HG03571 (cell line): ENCODE results near the gene SIGLEC8.
"Not testable (repeated sequence)": the region's sequence is repeated elsewhere in the genome, so short reads cannot be mapped to it uniquely, and the experiment has no call there.

Experiments
- ATAC-seq: cut with Tn5 transposase; IDR thresholded peaks from one replicate; pipeline ENCODE4 v1.9.1; 2021; ENCODE audit not compliant: unreplicated experiment

SIGLEC8 gene

DNA sequence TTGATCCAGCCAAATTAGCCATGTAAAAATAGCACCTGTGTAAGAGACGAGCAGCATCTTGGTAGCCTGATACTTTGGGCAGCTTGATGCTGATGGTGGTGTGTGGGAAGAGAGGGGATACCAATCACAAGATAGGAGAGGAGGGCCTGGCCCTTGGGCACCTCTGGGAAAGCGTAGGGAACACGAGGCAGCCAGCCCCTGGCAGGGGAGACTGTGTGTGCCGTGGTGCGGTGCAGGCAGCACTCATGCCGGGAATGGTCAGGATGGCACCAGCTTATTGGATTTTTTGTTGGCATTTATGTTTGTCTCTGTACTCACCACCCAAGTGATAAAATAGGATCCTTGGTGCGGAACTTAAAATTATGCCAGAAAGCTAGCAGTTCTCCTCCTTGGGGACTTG is 10.2 kb downstream of the SIGLEC8 start:
- no peak for ATAC-seq

- not testable (repeated sequence) for ATAC-seq
These were observed 10.7 kb downstream of the SIGLEC8 start for GRCh38 chr19:51447510-51447909.

DNA sequence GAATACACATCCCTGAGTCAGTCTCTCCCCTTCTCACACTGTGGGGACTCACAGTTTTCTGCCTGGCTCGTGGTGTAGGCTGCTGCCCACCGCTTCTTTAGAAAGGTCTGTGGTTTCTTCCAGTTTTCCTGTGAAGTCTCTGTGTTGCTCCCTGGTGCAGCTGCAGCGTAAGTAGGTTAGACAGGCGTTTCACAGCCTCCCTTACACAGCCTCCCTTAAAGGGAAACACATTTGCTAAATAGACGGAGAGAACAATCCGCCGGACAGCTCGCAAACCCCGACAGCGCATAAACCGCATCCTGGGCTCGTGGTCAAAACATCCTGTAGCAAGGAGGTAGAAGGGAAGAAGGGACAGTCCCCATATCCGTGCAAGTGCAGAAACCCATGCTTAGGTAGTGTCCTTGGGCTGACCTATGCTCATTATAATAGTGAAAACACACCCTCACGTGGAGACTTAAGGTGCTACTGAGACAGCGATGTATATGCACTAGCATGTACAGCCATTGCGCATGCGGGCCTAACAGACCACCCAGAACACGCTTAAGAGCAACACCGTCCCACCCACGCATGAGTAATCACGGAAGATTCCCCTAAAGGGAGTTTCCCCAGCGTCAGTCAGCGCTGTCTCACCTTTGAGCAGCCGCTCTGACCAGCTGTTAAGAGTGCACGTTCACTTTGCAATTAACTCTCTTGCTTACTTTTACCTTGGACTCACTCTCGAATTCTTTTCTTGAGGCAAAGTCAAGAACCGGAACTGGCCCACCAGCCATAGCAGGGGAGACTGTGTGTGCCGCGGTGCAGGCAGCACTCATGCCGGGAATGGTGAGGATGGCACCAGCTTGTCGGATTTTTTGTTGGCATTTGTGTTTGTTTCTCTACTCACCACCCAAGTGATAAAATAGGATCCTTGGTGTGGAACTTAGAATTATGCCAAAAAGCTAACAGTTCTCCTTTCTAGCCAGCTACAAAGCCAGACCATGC is 16.6 kb downstream of the SIGLEC8 start:
- ATAC-seq, result peak; percentile 88

DNA sequence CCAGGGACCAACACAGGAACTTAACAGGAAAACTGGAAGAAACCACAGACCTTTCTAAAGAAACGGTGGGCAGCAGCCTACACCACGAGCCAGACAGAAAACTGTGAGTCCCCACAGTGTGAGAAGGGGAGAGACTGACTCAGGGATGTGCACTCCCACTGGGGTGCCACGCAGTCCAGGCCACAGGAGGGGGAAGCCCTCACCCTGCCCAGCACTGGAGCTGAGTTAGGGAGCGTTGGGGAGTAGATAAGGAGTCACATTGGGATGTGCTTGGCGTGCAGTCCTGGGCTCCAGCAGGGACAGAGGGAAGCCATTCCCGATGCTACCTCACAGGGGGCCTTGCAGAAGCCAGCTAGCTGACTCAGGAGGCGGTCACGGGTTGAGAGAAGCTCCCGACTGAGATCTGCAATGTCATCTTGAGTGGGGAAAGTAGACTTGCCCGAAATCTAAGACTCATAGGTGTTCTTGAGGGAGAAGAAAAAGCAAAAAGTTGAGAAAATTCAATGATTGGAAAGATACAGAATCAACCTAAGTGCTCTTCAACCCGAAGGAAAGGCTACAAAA is 17.3 kb downstream of the SIGLEC8 start:
- ATAC-seq, result no peak

DNA sequence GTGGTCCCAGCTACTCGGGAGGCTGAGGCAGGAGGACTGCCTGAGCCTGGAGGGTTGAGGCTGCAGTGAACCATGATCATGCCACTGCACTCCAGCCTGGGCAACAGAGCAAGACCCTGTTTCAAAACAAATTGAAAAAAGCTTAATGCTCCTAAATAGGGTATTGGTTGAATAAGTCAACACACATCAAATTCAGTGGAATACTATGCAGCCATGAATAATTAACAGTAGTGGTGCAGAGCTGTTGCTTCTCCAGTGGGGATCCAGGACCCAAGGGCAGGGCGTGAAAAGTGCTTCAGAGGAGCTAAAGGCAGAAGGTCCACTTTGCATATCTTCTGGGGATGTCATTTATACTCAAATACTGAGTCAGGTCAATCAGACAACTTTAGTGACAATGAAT is 18.2 kb downstream of the SIGLEC8 start:
- ATAC-seq, result no peak

GRCh38 chr19:51439021-51439465 is 19.2 kb downstream of the SIGLEC8 start:
- ATAC-seq, result no peak

DNA sequence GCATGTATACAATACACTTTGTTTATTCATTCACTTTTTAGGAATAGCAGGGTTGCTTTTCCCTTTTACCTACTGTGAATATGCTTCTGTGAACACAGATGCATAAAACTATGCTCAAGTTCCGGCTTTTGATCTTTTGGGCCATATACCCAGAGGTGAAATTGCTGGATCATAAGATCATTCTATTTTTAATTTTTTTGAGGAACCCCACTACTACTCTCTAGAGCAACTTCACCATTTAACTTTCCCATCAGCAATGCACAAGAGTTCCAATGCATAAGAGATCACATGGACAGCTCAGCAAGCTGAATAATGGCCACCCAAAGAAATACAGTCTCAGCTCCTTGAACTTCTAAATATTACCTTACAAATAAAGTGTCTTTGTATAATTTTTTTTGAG is 23.8 kb downstream of the SIGLEC8 start:
- ATAC-seq, result no peak

- ATAC-seq, result no peak
These were observed 25.2 kb downstream of the SIGLEC8 start for GRCh38 chr19:51433043-51433442.

DNA sequence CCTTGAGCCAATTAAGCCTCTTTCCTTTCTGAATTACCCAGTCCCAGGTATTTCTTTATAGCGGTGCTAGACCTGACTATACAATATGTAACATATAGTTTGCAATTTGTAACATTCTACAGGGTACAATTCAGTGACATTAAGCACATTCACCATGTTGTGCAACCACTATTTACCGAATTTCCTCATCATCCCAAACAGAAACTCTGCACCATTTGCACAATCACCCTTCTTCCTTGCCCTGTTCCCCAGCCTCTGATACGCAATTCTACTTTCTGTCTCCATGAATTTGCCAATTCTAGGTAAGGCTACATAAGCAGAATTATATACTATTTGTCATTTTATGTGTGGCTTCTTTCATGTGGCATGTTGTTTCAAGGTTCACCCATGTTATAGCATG is 27.1 kb downstream of the SIGLEC8 start:
- ATAC-seq, result no peak

- no peak for ATAC-seq
These were observed 28.0 kb downstream of the SIGLEC8 start for GRCh38 chr19:51430221-51430620.

- no peak for ATAC-seq
These were observed 31.1 kb downstream of the SIGLEC8 start for GRCh38 chr19:51427201-51427600.

DNA sequence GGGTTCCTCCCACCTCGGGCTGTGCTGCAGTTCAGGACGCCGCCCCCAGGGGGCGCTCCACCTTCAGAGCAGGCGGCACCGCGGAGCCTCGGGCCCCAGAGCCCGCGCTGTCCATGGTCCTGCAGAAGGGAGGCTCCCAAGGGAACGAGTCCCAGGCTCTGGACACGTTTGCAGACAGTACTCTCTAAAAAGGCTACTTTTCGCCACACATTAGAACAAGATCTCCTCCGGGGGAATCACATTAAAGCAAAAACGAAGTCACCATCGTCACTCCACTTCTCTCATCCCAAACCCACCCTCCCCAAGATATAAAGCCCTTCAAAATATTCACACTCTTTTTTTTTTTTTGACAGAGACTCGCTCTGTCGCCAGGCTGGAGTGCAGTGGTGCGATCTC is 36.2 kb downstream of the SIGLEC8 start:
- ATAC-seq, result no peak

- no peak for ATAC-seq
These were observed 36.8 kb downstream of the SIGLEC8 start for GRCh38 chr19:51421229-51422052.

DNA sequence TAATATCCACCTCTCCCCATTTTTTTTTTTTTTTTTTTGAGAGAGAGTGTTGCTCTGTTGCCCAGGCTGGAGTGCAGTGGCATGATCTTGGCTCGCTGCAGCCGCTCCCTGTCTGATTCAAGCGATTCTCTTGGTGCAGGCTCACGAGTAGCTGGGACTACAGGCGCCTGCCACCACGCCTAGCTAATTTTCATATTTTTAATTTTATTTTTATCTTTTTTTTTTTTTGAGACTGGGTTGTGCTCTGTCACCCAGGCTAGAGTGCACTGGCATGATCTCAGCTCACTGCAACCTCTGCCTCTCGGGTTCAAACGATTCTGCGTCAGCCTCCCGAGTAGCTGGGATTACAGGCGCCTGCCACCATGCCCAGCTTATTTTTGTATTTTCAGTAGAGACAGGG is 37.7 kb downstream of the SIGLEC8 start:
- ATAC-seq, result not testable (repeated sequence)

DNA sequence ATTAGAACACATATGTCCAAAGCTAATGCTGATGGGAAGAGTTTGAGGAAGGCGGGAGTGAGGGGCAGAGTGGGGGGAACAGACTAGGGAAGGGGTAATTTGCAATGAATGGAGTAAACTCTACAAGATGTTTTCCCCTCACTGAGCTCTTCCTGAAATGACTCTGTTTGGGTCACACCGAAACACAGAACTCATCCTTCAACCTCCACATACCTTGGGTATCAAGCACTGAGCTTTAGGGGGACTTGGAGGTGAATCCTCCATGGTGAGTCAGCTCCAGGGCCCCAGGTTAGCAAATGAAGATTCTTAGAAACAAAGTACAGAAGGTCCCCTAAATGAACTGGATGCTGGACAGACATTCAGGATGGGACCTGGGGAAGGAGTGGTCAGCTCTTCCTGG is 39.5 kb downstream of the SIGLEC8 start:
- ATAC-seq, result no peak

DNA sequence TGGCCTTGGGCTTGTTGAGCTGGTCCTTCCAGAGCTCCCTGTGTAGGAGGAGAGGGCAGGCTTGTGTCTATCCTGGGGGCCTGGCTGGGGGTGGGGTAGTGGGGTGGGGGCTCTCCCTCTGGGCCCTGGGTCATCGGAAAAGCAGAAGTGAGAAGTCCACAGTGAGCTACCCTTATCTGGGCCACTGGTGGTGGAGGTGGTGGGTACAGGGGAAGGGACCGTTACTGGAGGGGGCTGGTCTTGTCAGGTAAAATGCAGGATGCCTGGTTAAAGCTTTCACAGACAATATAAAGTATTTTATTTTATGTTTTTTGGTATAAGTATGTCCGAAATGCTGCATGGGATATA is 40.5 kb downstream of the SIGLEC8 start:
- ATAC-seq, result peak; percentile 43

DNA sequence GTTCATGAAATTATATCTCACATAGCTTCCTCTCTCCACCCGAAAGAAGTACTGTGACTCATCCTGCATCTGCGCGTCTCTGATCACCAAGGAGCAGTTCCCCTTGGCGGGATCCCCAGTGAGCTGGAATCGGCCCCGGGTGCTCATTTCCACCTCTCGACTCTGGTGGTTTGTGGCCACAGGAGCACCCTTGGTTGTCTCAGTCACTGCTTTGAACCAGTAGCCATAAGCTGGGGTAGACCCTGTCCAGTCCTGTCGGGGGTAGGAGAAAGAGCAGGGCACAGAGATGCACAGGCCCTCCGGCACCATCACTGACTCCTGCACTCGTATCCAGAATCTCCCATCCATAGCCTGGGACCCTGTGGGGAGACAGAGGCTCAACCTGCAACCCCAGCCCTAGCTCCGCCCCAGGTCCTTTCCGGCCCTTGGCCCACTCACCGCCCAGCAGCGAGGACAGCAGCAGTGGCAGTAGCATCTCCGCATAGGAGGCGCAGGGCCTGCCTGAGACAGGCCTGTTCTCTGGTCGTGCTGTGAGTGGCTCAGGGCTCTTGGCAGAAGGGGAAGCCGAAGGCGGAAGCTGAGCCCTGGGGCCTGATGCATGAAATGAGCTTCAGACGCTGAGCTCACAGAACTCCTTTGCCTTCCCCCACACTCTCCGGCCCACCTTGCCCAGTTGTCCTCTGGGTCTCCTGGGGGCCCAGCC is 41.0 kb downstream of the SIGLEC8 start, which contains the start of gene SIGLEC10:
Gene SIGLEC10, minus strand, starts transcription at position 536 of the 703 bp plus-strand sequence. Its CDS starts 61 bp downstream, at position 475.
- ATAC-seq, result peak; percentile 83

DNA sequence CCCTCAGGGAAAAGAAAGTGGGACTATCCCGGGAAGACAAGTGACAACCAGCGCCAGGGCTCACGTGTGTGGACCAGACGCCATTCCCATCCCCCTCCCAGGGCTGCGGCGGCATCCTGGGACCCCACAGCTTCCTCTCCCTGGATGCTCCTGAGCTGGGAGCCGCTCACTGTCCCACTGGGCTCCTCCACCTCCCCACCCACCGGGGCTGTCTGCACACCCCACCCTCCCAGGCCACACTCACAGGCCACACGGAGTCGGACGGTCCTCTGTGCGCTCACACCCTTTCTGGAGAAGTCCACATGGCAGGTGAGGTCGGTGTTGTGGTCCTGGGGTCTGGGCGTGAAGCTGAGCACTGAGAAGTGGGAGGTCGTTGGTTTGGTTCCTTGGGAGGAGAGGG is 41.8 kb downstream of the SIGLEC8 start:
- ATAC-seq, result not testable (repeated sequence)

DNA sequence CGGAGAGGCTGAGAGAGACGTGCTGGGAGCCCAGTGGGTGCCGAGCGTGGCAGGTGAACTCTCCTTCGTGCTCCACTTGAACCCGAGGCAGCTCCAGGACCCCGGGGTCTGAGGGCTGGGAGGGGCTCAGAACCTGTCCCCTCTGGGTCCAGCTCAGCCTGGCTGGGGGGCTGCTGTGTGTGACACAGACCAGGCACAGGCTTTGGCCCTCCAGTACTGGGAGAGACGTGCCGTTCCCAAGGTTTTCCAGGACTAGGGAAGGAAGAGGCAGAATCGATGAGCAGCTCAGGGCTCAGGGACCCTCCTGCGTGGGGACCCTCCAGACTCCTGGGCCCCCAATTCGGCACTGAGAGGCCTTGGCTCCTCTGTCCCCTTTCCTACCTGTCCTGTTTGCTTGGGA is 43.1 kb downstream of the SIGLEC8 start:
- ATAC-seq, result no peak

DNA sequence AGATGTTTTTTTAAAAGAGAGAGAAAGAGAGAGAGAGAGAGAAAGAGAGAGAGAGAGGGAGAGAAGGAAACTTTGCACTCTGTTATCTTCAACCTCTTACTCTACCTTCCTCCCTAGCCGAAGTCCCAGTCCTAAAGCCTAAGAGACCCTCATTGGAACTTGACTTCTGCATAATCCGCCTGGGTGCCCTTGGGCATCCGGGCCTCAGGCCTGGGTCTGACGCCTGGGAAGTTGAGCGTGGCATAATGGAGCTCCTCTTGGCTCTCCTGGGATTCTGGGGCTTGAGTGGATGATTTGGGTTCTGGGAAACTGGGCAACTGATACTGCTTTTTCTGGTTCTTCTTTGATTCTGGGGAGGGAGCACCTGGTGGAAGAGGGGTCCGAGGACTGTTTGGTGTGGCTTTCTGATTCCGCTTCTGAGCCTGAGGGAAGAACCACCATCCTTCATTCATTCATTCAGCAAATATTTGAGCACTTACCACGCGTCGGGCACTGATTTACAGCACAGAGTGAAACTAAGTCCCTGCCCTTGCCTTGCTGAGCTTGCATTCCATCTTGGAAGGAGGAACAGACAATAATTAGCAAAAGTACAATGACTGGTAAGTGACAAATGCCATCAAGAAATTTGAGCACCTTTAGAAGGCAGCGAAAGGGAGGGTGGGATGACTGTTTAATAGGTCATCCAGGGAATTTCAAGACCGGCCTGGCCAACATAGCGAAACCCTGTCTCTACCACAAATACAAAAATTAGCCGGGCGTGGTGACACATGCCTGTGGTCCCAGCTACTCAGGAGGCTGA is 47.1 kb downstream of the SIGLEC8 start:
- ATAC-seq, result no peak
